Activated CD8-positive, alpha-beta memory T cell treated with anti-CD3 and anti-CD28 coated beads for 48 hours (primary cell): Measurements from ENCODE around the gene APOBEC3H.

Experiments used
- DNase-seq, 3 experiments: peaks; one replicate each; pipeline ENCODE4 v3.0.0-alpha.2; 2020; ENCODE audit warnings: low read depth in 2 of 3, low spot score in 2 of 3

Gene APOBEC3H

DNA sequence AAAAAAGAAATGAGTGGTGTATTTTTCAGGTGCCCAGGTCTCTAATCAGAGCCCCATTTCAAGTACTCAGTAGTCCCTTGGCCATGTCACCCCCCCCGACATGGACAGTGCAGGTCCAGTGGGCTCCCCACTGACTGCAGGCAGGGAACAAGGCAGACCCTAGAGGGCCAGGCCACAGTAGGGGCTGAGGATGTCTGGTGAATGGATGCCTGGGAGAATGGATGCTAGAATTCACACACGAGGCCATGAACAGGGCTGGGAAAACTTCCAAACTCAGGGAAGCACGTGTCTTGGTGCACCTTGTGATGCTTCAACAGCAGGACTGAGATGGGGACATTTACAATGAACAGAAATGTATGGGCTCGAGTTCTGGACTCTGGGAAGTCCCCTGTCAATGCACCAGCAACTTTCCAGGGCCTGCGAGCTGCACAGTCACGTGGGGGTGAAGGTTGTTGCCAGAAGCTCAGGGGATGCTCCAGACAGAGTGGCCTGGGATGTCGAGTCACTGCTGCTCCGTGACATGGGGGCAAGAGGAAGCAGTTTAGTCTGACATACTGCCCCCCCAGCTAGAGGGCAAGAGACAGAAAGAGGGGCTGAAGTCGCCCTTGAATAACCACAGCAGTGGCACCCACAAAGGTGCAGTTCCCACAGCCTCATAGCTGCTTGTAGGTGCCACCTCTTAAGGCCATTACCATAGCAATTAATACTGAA, 16.8 kb upstream of the APOBEC3H start:
- DNase-seq = no peak

DNA sequence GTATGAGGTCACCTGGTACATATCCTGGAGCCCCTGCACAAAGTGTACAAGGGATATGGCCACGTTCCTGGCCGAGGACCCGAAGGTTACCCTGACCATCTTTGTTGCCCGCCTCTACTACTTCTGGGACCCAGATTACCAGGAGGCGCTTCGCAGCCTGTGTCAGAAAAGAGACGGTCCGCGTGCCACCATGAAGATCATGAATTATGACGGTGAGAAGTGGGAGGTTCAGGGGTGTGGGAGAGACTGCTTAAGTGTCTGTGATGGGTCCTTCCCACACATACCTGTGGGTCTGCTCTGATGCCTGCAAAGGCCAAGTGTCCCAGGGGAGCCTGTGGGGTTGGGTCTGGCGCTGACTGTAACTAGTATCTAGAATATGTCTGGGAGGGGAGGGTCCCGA, 16.0 kb upstream of the APOBEC3H start:
- DNase-seq = no peak

DNA sequence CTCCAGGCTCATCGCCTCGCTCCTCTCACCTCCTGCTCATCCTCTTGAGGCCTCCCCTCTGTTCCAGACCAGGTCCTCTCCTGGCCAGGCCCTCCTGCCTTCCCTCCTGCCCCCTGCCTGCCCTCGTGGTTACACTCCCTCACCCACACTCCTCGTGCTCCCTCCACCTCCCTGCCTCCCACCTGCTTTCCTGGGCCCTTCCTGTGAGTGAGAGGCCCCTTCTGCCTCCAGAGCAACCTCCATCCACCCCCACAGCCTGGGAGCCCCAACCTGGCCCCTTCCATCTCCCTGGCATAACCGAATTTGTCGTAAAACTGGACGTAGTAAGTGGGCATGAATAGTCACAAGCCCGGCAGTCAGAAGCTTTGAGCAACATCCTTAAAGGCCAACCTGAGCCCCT, 15.4 kb upstream of the APOBEC3H start:
- DNase-seq = no peak

DNA sequence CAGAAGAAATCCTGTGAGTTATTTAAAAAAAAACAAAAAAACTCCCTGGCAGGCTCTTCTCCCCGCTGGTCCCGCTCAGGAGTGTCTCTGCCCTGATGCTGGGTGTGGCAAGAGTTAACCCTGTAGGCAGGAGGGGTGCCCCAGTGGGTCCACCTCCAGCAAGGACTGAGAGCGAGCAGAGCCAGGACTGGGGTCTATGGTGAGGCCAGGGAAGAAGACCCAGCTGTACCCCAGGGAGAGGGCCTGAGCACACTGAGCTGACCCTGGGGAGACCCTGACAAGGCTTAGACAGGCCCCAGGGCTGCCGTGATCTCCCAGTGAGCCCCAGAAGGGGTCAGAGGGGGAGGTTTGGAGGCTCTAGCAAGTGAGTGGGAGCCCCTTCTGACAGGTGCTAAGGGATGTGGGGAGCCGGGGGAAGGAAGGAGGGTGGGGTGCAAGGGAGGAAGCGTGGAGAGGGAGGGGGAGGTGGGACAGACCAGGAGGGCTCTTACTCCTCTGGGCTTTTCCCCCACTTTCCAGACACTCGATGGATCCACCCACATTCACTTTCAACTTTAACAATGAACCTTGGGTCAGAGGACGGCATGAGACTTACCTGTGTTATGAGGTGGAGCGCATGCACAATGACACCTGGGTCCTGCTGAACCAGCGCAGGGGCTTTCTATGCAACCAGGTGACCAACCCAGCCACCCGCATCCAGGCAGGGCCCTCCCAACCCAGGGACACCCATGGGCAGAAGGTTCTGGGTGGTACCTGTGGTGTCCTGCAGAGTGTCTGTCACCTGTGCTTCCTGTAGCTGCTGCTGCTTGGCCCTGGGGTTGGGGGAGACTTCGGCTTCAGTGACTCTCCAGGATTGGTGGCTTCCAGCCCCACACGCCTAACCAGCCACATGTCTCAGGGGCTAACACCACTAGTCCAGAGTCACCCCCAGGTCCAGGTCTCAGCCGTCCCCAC, 13.6 kb upstream of the APOBEC3H start:
- DNase-seq = no peak

DNA sequence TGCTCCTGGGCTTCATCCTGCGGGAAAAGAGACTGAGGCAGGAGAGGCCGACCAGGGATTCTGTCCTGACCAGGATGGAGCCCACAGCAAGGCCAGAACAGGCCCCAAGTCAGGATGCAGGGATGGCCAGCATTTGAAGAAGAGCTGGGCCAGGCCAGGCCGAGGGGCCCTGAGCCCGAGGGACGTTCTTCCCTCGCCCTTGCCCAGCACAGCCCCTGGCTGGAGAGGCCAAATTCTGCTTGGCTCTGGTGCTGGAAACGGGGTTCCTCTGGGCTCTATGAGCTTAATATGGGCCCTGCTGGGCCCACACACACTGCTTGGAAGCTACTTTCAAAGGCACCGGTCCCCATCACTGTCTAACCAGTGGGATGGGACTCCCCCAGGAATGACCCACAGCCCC, 12.4 kb upstream of the APOBEC3H start:
- no peak for DNase-seq

DNA sequence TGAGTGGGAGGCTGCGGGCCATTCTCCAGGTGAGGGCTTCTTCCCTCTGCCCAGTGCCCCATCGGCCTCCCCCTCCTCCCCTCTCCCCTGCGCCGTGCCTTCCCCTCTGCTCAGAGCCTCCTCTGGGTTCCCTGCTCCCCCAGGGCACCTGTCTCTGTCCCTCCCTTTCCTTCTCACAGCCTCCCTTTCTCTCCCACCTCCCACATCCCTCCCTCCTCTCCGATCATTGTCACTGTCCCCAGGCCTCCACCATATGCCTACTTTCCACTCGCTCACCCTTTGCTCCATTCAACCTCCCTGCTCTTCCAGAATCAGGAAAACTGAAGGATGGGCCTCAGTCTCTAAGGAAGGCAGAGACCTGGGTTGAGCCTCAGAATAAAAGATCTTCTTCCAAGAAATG, 9.9 kb upstream of the APOBEC3H start:
- no peak for DNase-seq

DNA sequence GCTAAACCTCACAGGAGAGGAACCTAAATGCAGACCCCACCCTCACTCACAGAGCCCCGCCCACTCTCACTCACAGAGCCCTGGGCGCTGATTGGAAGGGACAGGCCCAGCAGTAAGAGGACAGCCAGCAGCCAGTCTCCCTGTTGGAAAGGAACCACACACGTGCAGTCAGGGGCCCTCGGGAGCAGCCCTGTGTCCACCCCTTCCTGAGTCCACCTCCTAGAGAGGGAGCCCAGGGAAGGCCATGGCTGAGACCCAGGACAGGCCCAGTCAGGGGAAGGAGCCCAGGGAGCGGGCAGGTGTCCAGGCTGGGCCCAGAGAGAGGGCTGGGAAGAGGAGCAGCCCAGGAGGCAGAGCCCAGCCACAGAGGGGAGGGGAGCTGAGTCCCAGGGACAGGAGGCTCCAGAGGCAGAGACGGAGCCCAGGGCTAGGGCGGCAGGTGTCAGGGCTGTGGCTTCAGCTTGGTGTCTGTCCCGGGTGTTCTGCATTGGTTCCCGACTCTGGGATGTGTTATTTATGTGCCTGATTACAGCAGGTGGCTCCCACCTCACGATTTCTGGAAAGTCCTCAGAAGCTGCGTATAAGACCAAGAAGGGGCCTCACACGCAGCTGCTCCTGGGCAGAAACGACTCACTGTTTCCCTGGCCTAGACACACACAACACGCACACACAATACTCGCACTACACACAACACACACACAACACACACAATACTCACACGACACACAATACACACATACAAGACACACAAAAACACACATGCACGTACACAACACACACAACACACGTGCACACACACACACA, 9.0 kb upstream of the APOBEC3H start:
- DNase-seq = no peak

DNA sequence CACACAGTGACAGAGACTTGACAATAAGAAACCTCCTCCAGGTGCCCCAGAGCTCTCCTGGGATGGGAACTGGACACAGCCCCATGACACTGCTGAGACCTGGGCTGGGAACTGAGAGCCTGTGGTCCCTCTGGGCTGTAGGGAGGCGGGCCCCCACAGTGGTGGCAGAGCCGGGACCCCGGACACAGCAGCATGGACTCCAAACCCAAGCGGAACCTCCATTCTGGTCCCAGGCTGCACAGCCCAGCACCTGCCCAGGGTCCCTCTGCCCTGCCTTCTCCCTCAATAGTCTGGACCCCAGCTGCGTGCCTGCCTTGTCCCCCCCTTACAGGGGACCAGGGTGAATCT, 8.4 kb upstream of the APOBEC3H start:
- DNase-seq = no peak

DNA sequence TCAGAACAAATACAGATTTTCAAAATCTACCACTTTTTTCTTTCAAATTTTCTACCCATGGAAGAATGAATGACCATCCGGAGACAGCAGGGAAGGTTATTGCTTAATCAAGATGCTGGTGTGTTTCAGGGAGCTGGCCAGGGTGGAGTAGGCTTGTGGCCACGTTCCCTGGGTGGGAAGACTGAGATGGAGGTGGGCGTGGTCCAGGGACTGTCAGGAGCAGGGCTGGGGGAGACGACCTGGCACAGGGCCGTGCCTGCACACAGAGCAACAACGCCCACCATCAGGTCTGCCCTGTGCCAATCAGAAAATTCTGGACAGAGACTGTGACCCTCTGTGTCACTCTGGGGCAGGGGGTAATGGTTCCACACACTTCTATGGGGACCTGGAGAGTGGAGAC, 7.1 kb upstream of the APOBEC3H start:
- no peak for DNase-seq

DNA sequence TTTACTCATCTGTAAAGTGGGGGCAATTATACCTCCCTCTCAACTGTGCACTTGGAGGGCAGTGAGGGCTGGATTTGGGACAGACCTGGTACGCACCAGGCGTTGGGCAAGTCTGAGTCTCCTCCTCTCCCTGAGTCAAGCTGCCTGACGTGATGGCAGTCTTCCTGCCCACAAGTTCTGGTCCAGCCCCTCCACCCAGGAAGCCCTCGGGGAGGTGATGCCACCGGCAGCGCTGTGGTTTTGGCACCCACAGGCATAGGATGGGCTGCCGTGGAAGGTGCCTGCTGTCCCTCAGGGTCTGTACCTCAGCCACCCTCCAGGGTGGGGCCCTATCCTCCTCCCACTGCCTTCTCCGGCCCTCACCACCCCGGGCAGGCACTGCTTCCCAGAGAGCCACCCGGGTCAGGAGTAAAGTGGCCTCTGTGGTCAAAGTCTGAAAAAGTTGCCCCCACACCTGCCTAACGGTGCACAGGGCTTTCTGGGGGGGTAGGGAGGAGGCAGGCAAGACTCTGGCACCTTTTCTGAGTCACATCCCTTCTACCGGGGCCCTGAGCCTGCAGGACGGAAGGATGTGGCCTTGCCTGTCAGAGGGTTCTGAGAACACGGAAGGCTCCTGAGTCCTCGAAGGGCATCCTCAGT, 6.5 kb upstream of the APOBEC3H start:
- DNase-seq = peak; percentile 61 to 86 (median 62)

DNA sequence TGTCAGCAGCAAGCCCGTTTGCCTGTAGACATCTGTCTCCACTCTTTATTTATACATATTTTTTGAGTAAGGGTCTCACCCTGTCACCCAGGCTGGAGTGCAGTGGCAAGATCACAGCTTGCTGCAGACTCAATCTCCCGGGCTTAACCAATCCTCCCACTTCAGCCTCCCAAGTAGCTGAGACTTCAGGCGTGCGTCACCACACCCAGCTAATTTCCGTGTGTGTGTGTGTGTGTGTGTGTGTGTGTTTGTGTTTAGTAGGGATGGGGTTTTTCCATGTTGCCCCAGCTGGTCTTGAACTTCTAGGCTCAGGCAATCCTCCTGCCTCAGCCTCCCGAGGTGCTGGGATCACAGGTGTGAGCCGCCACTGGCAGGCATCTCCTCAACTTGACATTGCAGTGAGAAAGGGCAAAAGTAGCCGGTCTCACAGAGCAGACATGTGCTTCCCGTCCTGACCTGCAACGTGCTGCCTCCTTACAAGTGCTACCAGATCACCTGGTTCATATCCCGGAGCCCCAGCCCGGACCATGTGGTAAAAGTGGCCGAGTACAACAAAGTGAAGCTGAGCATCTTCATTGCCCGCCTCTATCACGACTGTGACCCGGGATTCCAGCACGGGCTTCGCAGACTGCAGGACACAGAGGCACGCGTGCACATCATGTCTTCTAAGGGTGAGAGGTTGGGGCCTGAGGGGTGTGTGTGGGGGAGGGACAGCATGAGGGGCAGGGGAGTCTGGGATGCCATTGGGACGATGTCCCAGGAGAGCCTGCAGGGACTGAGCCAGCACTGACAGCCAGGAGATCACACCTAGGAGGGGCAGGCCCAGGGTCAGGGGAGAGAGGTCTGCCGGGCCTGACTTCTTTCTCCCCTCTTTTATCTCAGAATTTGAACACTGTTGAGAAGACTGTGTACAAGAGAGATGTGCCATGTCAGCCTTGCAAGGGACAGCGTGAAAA, 5.6 kb upstream of the APOBEC3H start:
- DNase-seq = no peak

DNA sequence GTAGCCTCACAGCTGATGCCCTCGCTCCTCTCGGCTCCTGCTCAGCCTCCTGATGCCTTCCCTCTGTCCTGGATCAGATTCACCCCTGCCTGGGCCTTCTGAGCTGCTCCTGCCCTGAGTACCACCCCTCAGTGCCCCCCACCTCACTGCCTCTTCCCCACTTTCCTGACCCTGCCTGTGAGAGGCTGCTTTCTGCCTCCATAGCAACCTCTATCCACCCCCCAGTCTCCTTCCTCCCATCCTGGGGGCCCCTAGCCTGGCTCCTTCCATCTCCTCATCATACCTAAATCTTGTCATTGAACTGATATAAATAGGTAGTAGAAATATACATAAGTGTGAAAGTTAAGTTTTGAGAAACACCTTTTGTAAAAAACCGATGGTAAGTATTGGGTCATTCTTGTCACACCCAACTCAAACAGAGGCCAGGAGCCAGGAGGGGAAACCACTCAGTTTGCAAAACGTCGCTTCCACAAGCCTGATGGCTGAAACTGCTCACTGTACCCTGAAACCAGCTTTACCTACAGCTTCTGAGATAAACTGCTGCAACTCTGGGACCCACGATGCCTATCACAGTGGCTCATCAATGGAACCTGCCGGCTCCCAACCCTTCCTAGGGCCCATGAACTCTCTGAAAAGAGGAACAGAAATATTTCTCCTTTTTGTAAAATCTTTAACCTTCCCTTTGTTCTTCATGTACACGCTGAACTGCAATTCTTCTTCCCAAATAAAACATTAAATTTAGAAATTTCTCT, 4.8 kb upstream of the APOBEC3H start:
- no peak for DNase-seq

DNA sequence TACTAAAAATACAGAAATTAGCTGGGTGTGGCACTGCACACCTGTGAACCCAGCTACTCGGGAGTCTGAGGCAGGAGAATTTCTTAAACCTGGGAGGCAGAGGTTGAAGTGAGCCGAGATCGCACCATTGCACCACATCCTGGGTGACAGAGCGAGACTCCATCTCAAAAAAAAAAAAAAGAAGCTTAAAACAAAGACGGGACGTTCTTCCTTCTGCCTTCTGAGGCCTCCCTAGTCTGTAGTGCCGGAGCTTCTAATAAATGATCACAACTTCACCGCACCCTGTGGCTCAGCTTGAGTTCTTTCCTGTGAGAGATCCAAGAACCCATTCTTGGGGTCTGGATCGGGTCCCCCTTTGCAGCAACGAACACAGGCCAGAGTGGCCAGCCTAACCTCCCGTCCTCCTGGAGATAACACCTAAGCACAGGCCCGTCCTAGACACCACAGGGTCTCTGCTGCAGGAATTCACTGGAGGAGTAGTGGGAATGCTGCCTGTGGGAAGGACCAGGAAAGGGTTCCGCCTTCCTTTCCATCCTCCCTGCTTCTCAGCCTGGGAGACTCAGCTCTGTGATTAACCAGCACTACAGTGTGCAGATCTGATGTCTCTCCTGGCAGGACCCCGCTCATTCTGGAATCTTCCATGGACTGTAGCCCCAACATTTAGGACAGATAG, 2.2 kb upstream of the APOBEC3H start:
- DNase-seq = no peak

DNA sequence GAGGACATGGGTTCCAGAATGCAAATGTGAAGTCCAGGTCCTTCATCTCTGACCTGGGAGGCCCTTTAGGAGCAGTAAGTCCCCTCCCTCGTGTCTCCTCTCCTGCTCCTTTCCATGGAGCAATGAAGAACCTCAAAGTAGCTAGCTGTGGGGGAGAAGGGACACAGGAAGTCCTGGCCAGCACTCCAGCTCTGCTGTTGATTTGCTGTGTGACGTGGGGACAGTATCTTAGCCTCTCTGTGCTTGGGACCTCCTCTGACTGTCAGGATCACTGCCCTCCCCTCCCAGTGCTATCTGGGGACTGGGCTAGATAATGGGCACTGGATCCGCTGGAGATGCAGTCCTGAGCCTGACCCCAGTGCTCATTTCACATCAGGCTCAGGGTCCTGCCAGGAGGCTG, 1.1 kb upstream of the APOBEC3H start:
- DNase-seq = no peak

DNA sequence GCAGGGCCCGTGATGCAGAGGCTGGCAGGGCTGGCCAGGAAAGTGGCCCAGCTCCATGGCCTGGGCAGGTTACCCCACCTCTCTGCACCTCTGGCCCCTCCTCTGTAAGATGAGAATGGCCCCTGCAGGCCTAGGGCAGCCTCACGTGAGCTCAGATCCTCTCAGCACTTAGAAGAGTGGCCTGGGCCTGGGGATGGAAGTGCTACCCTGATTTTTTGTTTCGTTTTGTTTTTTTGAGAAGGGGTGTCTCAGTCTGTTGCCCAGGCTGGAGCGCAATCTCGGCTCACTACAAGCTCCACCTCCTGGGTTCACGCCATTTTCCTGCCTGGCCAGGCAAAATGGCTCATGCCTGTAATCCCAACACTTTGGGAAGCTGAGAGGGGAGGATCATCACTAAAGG, 982 bp downstream of the APOBEC3H start:
- DNase-seq = no peak

DNA sequence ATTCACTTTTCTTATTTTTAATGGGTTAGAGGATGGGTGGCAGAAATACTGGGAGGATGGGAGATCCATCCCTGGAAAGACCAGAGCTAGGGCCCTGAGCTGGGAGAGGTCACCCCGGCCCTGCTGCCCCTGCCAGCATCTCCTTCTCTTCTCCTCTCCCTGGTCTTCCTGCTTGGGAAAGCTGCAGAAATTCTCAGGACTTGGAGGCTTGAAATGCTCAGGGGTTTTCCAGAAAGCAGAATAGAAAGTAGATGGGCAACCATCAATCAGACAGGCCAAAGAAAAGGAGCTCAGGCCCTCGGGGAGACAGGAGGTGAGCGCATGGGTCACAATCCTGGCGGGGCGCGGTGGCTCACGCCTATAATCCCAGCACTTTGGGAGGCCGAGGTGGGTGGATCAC, 1.5 kb downstream of the APOBEC3H start:
- DNase-seq = no peak

DNA sequence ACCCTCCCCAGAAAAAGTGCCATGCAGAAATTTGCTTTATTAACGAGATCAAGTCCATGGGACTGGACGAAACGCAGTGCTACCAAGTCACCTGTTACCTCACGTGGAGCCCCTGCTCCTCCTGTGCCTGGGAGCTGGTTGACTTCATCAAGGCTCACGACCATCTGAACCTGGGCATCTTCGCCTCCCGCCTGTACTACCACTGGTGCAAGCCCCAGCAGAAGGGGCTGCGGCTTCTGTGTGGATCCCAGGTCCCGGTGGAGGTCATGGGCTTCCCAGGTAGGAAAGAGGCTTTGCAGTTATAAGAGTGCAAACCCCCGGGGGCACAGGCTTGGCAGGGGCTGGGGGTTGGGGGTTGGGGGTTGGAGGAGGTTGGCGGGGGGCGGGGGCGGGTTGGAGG, 4.2 kb downstream of the APOBEC3H start:
- DNase-seq = no peak

DNA sequence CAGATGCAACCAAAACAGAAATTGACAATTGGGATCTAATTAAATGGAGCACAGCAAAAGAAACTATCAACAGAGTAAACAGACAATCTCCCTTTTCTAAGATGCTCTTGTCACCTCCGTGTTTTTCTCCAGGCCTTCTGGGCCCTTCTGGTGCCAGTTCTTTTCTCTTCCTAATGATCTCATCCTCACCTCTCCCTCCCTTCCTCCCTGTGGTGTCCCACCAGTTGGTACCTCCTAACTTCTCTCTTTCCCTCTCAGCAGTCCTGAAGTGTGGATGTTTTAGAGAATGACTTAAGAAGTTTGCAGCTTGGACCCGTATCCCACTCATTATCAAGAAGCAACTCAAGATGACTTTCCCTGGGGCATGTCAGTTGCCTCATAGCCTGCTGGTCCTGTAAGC, 6.4 kb downstream of the APOBEC3H start:
- no peak for DNase-seq

DNA sequence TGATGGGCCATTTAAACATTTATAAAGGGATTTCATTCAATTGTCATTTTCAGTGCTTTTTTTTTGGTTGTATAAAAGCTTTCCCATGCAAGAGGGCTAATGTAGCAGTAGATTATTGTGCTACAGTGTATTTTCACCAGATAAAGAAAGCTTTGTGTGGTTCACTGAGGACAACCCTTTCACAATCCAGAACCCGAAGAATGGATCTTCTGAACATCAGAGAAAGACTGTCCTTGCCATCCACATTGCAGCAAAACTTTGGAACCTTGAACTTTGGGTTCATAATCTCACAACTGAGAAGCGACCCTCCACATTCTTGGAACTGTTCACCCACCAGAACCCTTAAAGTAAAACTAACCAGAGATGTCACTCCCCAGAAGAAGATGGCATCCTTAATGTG, 9.3 kb downstream of the APOBEC3H start:
- DNase-seq = no peak
